IPS-11a (cell line): ENCODE measurements around the gene SERBP1.
"Not testable (repeated sequence)": the region's sequence is repeated elsewhere in the genome, so short reads cannot be mapped to it uniquely, and the experiment has no call there.

Experiments
- H3K4me3 ChIP-seq: one replicate; pipeline ENCODE4 v1.5.1; 2013; ENCODE audit warnings: low read depth, low read length, control low read depth

Gene SERBP1

GRCh38 chr1:67408148-67408547, 22.1 kb downstream of the SERBP1 start:
- H3K4me3 ChIP-seq, result no peak overlapping the region

GRCh38 chr1:67407498-67407897, 22.7 kb downstream of the SERBP1 start:
- no peak overlapping the region for H3K4me3 ChIP-seq

- no peak overlapping the region for H3K4me3 ChIP-seq
Observed at GRCh38 chr1:67405473-67406245, 24.5 kb downstream of the SERBP1 start.

- H3K4me3 ChIP-seq, result no peak overlapping the region
Observed at GRCh38 chr1:67404212-67404620, 26.0 kb downstream of the SERBP1 start.

GRCh38 chr1:67401443-67401842, 28.8 kb downstream of the SERBP1 start:
- H3K4me3 ChIP-seq, result no peak overlapping the region

- H3K4me3 ChIP-seq, result not testable (repeated sequence)
Observed at GRCh38 chr1:67400029-67400786, 30.0 kb downstream of the SERBP1 start.

GRCh38 chr1:67399199-67399993, 30.8 kb downstream of the SERBP1 start:
- no peak overlapping the region for H3K4me3 ChIP-seq

GRCh38 chr1:67394548-67394947, 35.7 kb downstream of the SERBP1 start:
- no peak overlapping the region for H3K4me3 ChIP-seq

GRCh38 chr1:67393737-67394136, 36.5 kb downstream of the SERBP1 start:
- no peak overlapping the region for H3K4me3 ChIP-seq

GRCh38 chr1:67393240-67393639, 37.0 kb downstream of the SERBP1 start:
- H3K4me3 ChIP-seq, result no peak overlapping the region

GRCh38 chr1:67390041-67390887, 39.9 kb downstream of the SERBP1 start:
- H3K4me3 ChIP-seq, result no peak overlapping the region

- H3K4me3 ChIP-seq, result no peak overlapping the region
Observed at GRCh38 chr1:67383999-67384638, 46.1 kb downstream of the SERBP1 start.

GRCh38 chr1:67382292-67382691, 47.9 kb downstream of the SERBP1 start:
- no peak overlapping the region for H3K4me3 ChIP-seq

- no peak overlapping the region for H3K4me3 ChIP-seq
Observed at GRCh38 chr1:67381154-67381553, 49.0 kb downstream of the SERBP1 start.

GRCh38 chr1:67377253-67377652, 52.9 kb downstream of the SERBP1 start:
- no peak overlapping the region for H3K4me3 ChIP-seq

GRCh38 chr1:67376381-67376780, 53.8 kb downstream of the SERBP1 start:
- no peak overlapping the region for H3K4me3 ChIP-seq

- no peak overlapping the region for H3K4me3 ChIP-seq
Observed at GRCh38 chr1:67372898-67373297, 57.3 kb downstream of the SERBP1 start.

- H3K4me3 ChIP-seq, result no peak overlapping the region
Observed at GRCh38 chr1:67372136-67372535, 58.1 kb downstream of the SERBP1 start.

- H3K4me3 ChIP-seq, result no peak overlapping the region
Observed at GRCh38 chr1:67371681-67372080, 58.5 kb downstream of the SERBP1 start.

GRCh38 chr1:67371043-67371442, 59.2 kb downstream of the SERBP1 start:
- H3K4me3 ChIP-seq, result no peak overlapping the region
